T-helper 1 cell treated with Interleukin-12 subunit alpha and Interleukin-12 subunit beta and Interleukin-4 antibody, amounts not matched to agents 30 μg/mL and 1 μg/mL, for 36 hours (primary cell): ENCODE results near the gene ZNF341.

ENCODE experiments used
- H3K27ac Mint-ChIP-seq: one replicate; pipeline ENCODE4 v1.8.0; 2021; ENCODE audit warnings: mild to moderate bottlenecking, mixed read lengths
- H3K27me3 Mint-ChIP-seq: one replicate; pipeline ENCODE4 v1.8.0; 2021; ENCODE audit warnings: low read depth, mixed read lengths
- H3K36me3 Mint-ChIP-seq: one replicate; pipeline ENCODE4 v1.8.0; 2021; ENCODE audit warnings: low read depth, mixed read lengths
- H3K4me1 Mint-ChIP-seq: one replicate; pipeline ENCODE4 v1.8.0; 2021; ENCODE audit warnings: low read depth, mixed read lengths
- H3K4me3 Mint-ChIP-seq: one replicate; pipeline ENCODE4 v1.8.0; 2021; ENCODE audit warnings: mild to moderate bottlenecking, moderate library complexity, mixed read lengths
- H3K9me3 Mint-ChIP-seq: one replicate; pipeline ENCODE4 v1.8.0; 2021; ENCODE audit warnings: mixed read lengths

ZNF341 gene

DNA sequence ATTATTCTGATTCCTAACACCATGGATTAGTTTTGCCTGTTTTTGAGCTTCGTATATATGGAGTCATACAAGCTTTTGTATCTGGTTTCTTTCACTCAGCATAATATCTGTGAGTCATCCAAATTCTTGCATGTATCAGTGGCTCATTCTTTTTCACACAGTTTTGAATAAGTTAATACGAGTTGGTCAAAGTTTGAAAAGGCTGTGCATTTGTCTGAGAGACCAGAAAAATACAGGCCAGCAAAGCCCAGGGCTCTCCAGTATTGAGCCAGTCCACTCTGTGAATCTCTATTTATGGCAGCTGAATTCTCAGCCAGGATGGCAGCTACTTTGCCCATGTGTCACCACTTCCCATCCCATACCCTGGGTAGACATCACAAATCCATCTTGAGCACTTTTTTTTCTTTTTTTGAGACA lies 72.1 kb downstream of the ZNF341 start:
- H3K27me3 Mint-ChIP-seq, result no peaks in the 10 kb centered on the region
- no peak overlapping the region for H3K4me3 Mint-ChIP-seq
- H3K9me3 Mint-ChIP-seq, result no peaks in the 10 kb centered on the region

GRCh38 chr20:33808388-33808787 lies 76.6 kb downstream of the ZNF341 start:
- no peak overlapping the region for H3K4me3 Mint-ChIP-seq
- H3K4me1 Mint-ChIP-seq, result peaks cover 15% of the 10 kb centered on the region
- no peaks in the 10 kb centered on the region for H3K27me3 Mint-ChIP-seq
- no peaks in the 10 kb centered on the region for H3K9me3 Mint-ChIP-seq
- peaks cover 8% of the 10 kb centered on the region for H3K36me3 Mint-ChIP-seq
- no peak overlapping the region for H3K27ac Mint-ChIP-seq

More for the DNA sequence above, 72.1 kb downstream of the ZNF341 start:
- no peaks in the 10 kb centered on the region for H3K36me3 Mint-ChIP-seq
- no peaks in the 10 kb centered on the region for H3K4me1 Mint-ChIP-seq
- H3K27ac Mint-ChIP-seq, result no peak overlapping the region

GRCh38 chr20:33810259-33810658 lies 78.5 kb downstream of the ZNF341 start:
- Mint-ChIP-seq H3K4me3 (no peak overlapping the region), H3K9me3 (no peaks in the 10 kb centered on the region), H3K4me1 (peaks cover 26% of the 10 kb centered on the region), H3K27me3 (no peaks in the 10 kb centered on the region), H3K27ac (no peak overlapping the region), H3K36me3 (peaks cover 14% of the 10 kb centered on the region)

DNA sequence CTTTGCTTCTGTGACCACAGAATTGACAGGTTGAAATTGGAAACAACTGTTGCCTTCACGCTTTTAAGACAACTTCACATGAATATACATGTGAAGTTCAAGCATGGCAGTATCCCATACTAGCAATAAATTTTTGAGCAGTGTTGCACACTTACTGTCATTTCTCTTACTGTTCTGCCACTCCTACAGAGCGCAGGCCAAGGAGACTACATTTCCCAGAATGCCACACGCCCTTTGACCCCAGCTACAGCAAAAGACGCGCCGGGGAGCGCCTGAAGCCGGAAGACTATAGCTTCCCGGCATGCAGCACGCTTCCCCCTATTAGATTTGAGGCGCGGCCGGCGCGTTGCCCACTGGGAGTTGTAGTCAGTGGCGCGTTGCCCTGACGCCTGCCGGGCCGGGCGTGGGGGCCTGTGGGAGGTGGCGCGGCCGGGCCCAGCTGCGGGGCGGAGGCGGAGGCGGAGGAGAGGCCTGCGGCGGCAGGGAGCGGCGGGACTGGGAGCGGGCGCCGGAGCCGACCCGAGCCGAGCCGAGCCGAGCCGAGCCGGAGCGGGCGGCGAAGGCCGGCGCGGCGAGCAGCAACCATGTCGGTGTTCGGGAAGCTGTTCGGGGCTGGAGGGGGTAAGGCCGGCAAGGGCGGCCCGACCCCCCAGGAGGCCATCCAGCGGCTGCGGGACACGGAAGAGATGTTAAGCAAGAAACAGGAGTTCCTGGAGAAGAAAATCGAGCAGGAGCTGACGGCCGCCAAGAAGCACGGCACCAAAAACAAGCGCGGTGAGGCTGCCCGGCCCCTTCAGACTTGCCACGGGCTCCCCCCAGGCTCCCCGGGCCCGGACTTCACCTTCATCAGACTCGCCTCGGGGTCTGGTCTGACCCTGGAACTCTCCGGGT lies 79.3 kb downstream of the ZNF341 start, which contains the start of gene CHMP4B:
Gene CHMP4B, plus strand, starts transcription at position 464 of the 891 bp plus-strand sequence. Its CDS starts 121 bp downstream, at position 585.
- H3K27me3 Mint-ChIP-seq, result no peaks in the 10 kb centered on the region
- H3K4me3 Mint-ChIP-seq, result peak within 1 kb of the TSS; percentile 99
- H3K4me1 Mint-ChIP-seq, result peaks cover 28% of the 10 kb centered on the region
- H3K27ac Mint-ChIP-seq, result peak within 1 kb of the TSS; percentile 93
- H3K9me3 Mint-ChIP-seq, result no peaks in the 10 kb centered on the region
- peaks cover 15% of the 10 kb centered on the region for H3K36me3 Mint-ChIP-seq

DNA sequence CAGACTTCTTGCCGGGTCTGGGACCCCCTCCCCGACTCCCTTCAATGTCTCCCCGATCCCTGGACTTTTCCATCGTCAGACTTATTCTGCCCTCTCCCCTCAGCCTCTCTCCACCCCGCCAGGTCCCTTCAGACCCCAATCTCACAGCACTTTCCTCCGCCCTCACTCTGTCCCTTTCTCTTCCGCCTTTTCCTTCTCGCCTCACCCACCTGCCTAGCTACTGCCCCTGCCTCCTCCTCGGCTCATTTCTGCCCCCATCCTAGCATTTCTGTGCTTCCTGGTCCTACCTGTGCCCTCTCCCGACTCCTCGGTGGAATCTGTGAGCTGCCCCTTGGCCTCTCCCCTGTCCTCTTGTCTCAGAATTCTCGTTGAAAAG lies 80.0 kb downstream of the ZNF341 start:
- Mint-ChIP-seq H3K27ac (peak overlapping the region; percentile 93), H3K4me1 (peaks cover 31% of the 10 kb centered on the region), H3K27me3 (no peaks in the 10 kb centered on the region)

DNA sequence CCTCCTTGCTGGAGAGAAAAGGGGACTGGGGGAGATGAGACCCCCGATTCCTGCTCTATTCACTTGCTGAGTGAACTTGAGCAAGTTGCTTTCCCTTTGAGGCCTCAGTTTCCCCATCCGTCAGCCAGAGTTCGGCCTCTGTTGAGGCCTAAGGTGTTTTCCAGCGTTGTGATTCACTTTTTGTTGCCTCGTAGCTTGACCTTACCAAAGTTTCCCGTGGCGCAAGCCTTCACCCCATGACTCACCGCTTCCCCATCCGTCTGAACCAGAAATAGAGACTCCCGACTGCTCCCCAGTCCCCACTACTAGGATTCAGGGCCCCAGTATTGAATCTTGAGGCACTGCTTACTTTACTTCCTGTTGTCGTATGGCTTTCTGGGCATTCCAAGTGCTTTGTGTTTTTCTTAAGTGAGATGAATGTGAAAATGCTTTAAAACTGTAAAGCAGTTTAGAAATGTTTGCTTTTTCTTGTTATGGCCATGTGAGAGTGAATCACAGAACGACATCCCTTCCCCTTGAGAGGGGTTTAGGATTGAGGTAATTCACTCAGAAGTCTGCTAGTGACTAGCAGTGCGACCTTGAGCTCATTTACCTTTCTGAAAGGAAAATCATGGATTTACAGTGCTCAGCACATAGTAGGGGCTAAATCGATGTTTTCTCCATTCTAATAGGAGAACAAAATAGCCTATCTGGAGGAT lies 80.5 kb downstream of the ZNF341 start:
- Mint-ChIP-seq H3K9me3 (no peaks in the 10 kb centered on the region), H3K27ac (peak overlapping the region; percentile 93), H3K4me3 (peak overlapping the region; percentile 99), H3K27me3 (no peaks in the 10 kb centered on the region), H3K36me3 (peaks cover 15% of the 10 kb centered on the region), H3K4me1 (peaks cover 34% of the 10 kb centered on the region)

More for the DNA sequence above, 80.0 kb downstream of the ZNF341 start:
- Mint-ChIP-seq H3K9me3 (no peaks in the 10 kb centered on the region), H3K36me3 (peaks cover 15% of the 10 kb centered on the region), H3K4me3 (peak overlapping the region; percentile 99)

- H3K27me3 Mint-ChIP-seq, result no peaks in the 10 kb centered on the region
- H3K27ac Mint-ChIP-seq, result peak overlapping the region; percentile 93
- peak overlapping the region; percentile 99 for H3K4me3 Mint-ChIP-seq
- peaks cover 15% of the 10 kb centered on the region for H3K36me3 Mint-ChIP-seq
- peaks cover 39% of the 10 kb centered on the region for H3K4me1 Mint-ChIP-seq
- H3K9me3 Mint-ChIP-seq, result no peaks in the 10 kb centered on the region
Observed at GRCh38 chr20:33812908-33813462, 81.2 kb downstream of the ZNF341 start.

DNA sequence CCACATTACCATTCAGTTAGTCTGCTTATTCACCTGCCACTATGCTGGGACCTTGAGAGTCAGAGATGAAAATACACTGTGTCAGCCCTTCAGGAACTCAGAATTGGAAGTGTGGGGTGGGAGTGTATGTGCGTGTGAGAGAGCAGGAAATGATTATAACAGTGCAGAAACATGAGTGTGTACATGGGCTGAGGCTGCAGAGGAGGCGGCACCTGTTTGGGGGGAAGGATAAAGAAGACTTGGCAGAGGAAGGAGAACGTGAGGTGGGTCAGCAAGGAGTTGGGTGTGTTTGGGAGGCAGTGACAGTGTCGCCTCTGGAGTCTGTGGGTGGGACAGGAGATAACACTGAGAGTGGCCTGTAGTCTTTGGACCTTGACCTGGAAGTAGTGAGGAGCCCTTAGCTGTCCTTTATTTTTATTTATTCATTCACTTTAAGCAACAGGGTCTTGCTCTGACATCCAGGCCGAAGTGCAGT lies 82.5 kb downstream of the ZNF341 start:
- H3K4me3 Mint-ChIP-seq, result peak overlapping the region; percentile 3
- no peaks in the 10 kb centered on the region for H3K27me3 Mint-ChIP-seq
- H3K9me3 Mint-ChIP-seq, result no peaks in the 10 kb centered on the region
- peaks cover 43% of the 10 kb centered on the region for H3K4me1 Mint-ChIP-seq
- H3K36me3 Mint-ChIP-seq, result peaks cover 15% of the 10 kb centered on the region
- H3K27ac Mint-ChIP-seq, result peak overlapping the region; percentile 9

DNA sequence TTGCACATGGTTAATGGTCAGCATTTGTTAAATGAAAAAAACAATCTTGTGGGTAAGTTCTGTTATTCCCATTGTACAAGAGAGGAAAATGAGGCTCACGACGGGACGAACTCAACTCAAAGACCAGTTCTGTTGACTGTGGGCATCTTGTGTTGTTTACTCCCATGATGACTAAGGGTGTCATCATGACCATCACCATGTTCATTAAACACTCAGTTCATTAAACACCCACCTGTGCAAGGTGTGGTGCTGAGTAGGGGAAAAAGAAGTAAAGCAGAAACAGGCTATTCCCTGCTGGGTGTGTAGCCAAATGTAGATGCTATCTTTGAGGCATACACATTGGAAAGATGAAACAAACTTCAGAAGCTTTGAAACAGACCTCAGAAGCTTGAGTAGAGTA lies 83.9 kb downstream of the ZNF341 start:
- Mint-ChIP-seq H3K9me3 (no peaks in the 10 kb centered on the region), H3K4me1 (peaks cover 49% of the 10 kb centered on the region), H3K4me3 (no peak overlapping the region), H3K27ac (no peak overlapping the region), H3K36me3 (peaks cover 19% of the 10 kb centered on the region), H3K27me3 (no peaks in the 10 kb centered on the region)

GRCh38 chr20:33816191-33816590 lies 84.4 kb downstream of the ZNF341 start:
- H3K27ac Mint-ChIP-seq, result no peak overlapping the region

DNA sequence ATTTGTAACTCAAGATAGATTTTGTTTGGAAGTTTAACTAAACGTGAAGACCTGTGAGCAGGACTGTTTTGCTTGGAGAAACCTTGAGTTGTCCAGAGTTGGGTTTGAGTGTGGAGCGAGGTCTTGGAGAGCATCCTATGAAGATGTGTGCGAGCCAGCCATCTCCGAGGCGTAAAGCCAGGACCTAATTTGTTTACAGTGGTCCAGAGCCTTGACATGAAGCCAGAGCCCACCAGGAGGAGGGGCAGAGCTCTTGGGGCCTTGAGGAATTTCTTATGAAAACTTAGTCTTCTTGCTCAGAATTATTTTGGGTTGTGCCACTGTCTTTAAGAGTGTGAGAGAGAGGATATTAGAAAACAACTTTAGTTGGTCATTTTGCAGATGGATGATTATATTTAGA lies 85.6 kb downstream of the ZNF341 start:
- no peak overlapping the region for H3K4me3 Mint-ChIP-seq
- H3K9me3 Mint-ChIP-seq, result no peaks in the 10 kb centered on the region
- peaks cover 47% of the 10 kb centered on the region for H3K4me1 Mint-ChIP-seq
- H3K27me3 Mint-ChIP-seq, result no peaks in the 10 kb centered on the region
- no peak overlapping the region for H3K27ac Mint-ChIP-seq
- peaks cover 12% of the 10 kb centered on the region for H3K36me3 Mint-ChIP-seq

More at GRCh38 chr20:33816191-33816590, 84.4 kb downstream of the ZNF341 start:
- H3K36me3 Mint-ChIP-seq, result peaks cover 19% of the 10 kb centered on the region
- H3K9me3 Mint-ChIP-seq, result no peaks in the 10 kb centered on the region
- H3K4me3 Mint-ChIP-seq, result no peak overlapping the region
- H3K4me1 Mint-ChIP-seq, result peaks cover 47% of the 10 kb centered on the region
- no peaks in the 10 kb centered on the region for H3K27me3 Mint-ChIP-seq

DNA sequence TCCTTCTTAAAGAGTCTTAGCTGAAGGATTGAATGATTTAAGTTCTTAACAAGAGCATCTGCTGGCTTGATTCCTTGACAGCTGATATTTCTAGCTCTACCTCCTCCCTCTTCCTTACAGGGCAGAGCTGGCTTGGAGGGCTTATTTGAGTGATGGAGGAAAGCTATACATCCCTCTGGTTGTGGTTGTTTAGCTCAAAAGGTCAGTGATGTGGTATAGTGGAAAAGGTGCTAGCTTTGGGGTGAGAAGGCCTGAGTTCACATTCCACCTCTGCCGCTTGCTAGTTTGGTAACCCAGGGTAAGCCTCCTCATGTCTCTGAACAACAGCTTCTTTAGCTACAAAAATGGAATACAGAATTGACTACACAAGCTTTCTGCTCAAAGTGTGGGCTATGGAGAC lies 87.7 kb downstream of the ZNF341 start:
- Mint-ChIP-seq H3K9me3 (no peaks in the 10 kb centered on the region), H3K36me3 (peaks cover 7% of the 10 kb centered on the region), H3K27me3 (no peaks in the 10 kb centered on the region), H3K27ac (no peak overlapping the region), H3K4me3 (no peak overlapping the region), H3K4me1 (peaks cover 31% of the 10 kb centered on the region)

GRCh38 chr20:33820362-33820761 lies 88.6 kb downstream of the ZNF341 start:
- Mint-ChIP-seq H3K27me3 (no peaks in the 10 kb centered on the region), H3K27ac (no peak overlapping the region), H3K9me3 (no peaks in the 10 kb centered on the region), H3K36me3 (peaks cover 4% of the 10 kb centered on the region), H3K4me1 (peaks cover 36% of the 10 kb centered on the region), H3K4me3 (no peak overlapping the region)

DNA sequence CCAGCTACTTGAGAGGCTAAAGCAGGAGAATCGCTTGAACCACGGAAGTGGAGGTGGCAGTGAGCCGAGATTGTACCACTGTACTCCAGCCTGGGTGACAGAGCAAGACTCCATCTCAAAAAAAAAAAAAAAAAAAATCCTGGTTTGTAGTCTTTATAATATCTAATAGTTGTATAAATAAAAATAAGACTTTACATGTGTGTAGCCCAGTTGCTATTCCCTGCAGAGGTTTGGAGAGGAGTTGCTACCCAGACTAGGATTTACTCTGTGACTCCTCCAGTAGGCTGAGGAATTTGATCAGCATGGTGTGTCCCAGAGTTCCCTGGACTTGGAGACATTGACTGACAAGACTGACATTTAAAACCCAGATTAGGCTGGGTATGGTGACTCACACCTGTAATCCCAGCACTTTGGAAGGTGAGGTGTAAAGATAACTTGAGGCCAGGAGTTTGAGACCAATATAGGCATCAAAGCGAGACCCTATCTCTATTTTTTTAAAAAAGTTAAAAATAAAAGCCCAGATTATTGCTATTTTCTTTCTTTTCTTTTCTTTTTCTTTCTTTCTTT lies 89.6 kb downstream of the ZNF341 start:
- H3K4me1 Mint-ChIP-seq, result peaks cover 43% of the 10 kb centered on the region
- H3K4me3 Mint-ChIP-seq, result no peak overlapping the region
- peaks cover 6% of the 10 kb centered on the region for H3K36me3 Mint-ChIP-seq
- H3K27ac Mint-ChIP-seq, result no peak overlapping the region
- H3K9me3 Mint-ChIP-seq, result no peaks in the 10 kb centered on the region
- H3K27me3 Mint-ChIP-seq, result no peaks in the 10 kb centered on the region
